H1 (cell line): ENCODE data around the gene CCDC138. TPM values are rescaled to one million over a fixed set of nuclear protein-coding genes. Genes with fewer than 3 reads are reported as not detected.

Experiments used
- CTCF ChIA-PET: fragments of 300-600 bp; sonication (Branson Sonifier 250); formaldehyde crosslinking; loops from one replicate; lab custom pipeline; 2021; ENCODE audit not compliant: partially characterized antibody; lab: Charles Lee
- POLR2A ChIA-PET: fragments of 300-600 bp; sonication (Branson Sonifier 250); formaldehyde crosslinking; loops from one replicate; lab custom pipeline; 2021; ENCODE audit warnings: inconsistent platforms; ENCODE audit not compliant: partially characterized antibody; lab: Charles Lee
- DNase-seq, 2 experiments: peaks; one replicate each; pipeline versions ENCODE4 v3.0.0 to v3.0.0-alpha.2; 2010 to 2022; ENCODE audit warnings: low spot score in 2 of 2, low read depth in 1 of 2, mixed read lengths in 1 of 2
- FAIRE-seq: peaks from 2 replicates; lab custom pipeline; 2011; peaks lifted over from hg19 to GRCh38; lab: Jason Lieb, UNC
- H2AFZ ChIP-seq: 2 replicates; pipeline ENCODE4 v1.8.1; 2012; ENCODE audit warnings: low read length, inconsistent platforms
- H2AK5ac ChIP-seq: 2 replicates; pipeline ENCODE4 v1.6.1; 2013; ENCODE audit warnings: low read depth, low read length
- H2BK120ac ChIP-seq: replicated peaks from 2 replicates; pipeline ENCODE3; 2013; ENCODE audit warnings: low read depth, low read length, inconsistent platforms
- H2BK12ac ChIP-seq: 2 replicates; pipeline ENCODE4 v1.6.1; 2013; ENCODE audit warnings: low read depth, low read length
- H2BK15ac ChIP-seq: 2 replicates; pipeline ENCODE4 v1.6.1; 2013; ENCODE audit warnings: low read length
- H2BK20ac ChIP-seq: 2 replicates; pipeline ENCODE4 v1.6.1; 2013; ENCODE audit warnings: low read length
- H2BK5ac ChIP-seq: 2 replicates; pipeline ENCODE4 v1.6.1; 2013; ENCODE audit warnings: low read depth, low read length
- H3K14ac ChIP-seq: 2 replicates; pipeline ENCODE4 v1.6.1; 2013; ENCODE audit warnings: inconsistent platforms; ENCODE audit not compliant: insufficient read length
- H3K18ac ChIP-seq: 2 replicates; pipeline ENCODE4 v1.6.1; 2013; ENCODE audit warnings: low read length; ENCODE audit errors: extremely low read depth
- H3K23ac ChIP-seq: 2 replicates; pipeline ENCODE4 v1.6.1; 2013; ENCODE audit warnings: inconsistent platforms; ENCODE audit not compliant: insufficient read length
- H3K23me2 ChIP-seq: 2 replicates; pipeline ENCODE4 v1.6.1; 2013; ENCODE audit warnings: low read depth, low read length
- H3K27ac ChIP-seq: 2 replicates; pipeline ENCODE4 v1.6.1; 2011; ENCODE audit warnings: low read depth, low read length, inconsistent platforms
- H3K27me3 ChIP-seq, 4 experiments: replicated peaks in 1 of 4; 1 replicate in 1 of 4; 2 replicates in 3 of 4; pipeline versions ENCODE4 v1.6.1 to v1.8.1; 2011 to 2013; ENCODE audit warnings: low read length in 3 of 4, mild to moderate bottlenecking in 3 of 4, inconsistent platforms in 2 of 4, mixed read lengths in 2 of 4, moderate library complexity in 1 of 4; ENCODE audit not compliant: control insufficient read depth in 3 of 4, insufficient read depth in 3 of 4; ENCODE audit errors: extremely low read depth in 1 of 4
- H3K36me3 ChIP-seq, 4 experiments: 2 replicates each; pipeline versions ENCODE4 v1.6.1 to v1.8.1; 2011 to 2013; ENCODE audit warnings: mild to moderate bottlenecking in 4 of 4, low read length in 3 of 4, moderate library complexity in 2 of 4, control low read depth in 1 of 4, inconsistent platforms in 1 of 4; ENCODE audit not compliant: insufficient read depth in 4 of 4, control insufficient read depth in 2 of 4
- H3K4ac ChIP-seq: replicated peaks from 2 replicates; pipeline ENCODE3; 2013; ENCODE audit warnings: low read length, low read depth, mixed read lengths, inconsistent platforms; ENCODE audit not compliant: insufficient read length
- H3K4me1 ChIP-seq, 4 experiments: replicated peaks in 1 of 4; 1 replicate in 1 of 4; 2 replicates in 3 of 4; pipeline versions ENCODE4 v1.6.1 to v1.8.1; 2011 to 2013; ENCODE audit warnings: low read length in 3 of 4, inconsistent platforms in 2 of 4, mixed read lengths in 1 of 4; ENCODE audit not compliant: insufficient read depth in 4 of 4, control insufficient read depth in 3 of 4
- H3K4me2 ChIP-seq, 2 experiments: 2 replicates each; pipeline versions ENCODE4 v1.6.1 to v1.8.1; 2011 to 2013; ENCODE audit warnings: low read depth in 2 of 2, low read length in 2 of 2, control low read depth in 1 of 2, inconsistent platforms in 1 of 2, mild to moderate bottlenecking in 1 of 2; ENCODE audit not compliant: insufficient read depth in 1 of 2
- H3K4me3 ChIP-seq, 4 experiments: fragments of 200-600, 300-600 bp in 1 of 4; sonication (generic), shearing (Covaris generic), sonication (Bioruptor Twin) in 1 of 4; 2 replicates each; pipeline versions ENCODE4 v1.5.1 to v1.8.1; 2011 to 2016; ENCODE audit warnings: low read length in 4 of 4, low read depth in 3 of 4, control low read depth in 2 of 4, inconsistent platforms in 2 of 4, mild to moderate bottlenecking in 2 of 4, mixed read lengths in 1 of 4, moderate library complexity in 1 of 4; ENCODE audit not compliant: insufficient read depth in 2 of 4; ENCODE audit errors: extremely low read depth in 1 of 4
- H3K56ac ChIP-seq: replicated peaks from 2 replicates; pipeline ENCODE3; 2013; ENCODE audit warnings: low read depth, mild to moderate bottlenecking, mixed read lengths, low read length, inconsistent platforms; ENCODE audit not compliant: insufficient read length
- H3K79me1 ChIP-seq: 2 replicates; pipeline ENCODE4 v1.6.1; 2013; ENCODE audit warnings: low read depth, low read length, control low read depth
- H3K79me2 ChIP-seq, 2 experiments: 2 replicates each; pipeline versions ENCODE4 v1.6.1 to v1.8.1; 2012 to 2013; ENCODE audit warnings: low read length in 2 of 2, mild to moderate bottlenecking in 2 of 2, inconsistent platforms in 1 of 2; ENCODE audit not compliant: insufficient read depth in 2 of 2, control insufficient read depth in 1 of 2
- H3K9ac ChIP-seq, 4 experiments: replicated peaks in 1 of 4; 1 replicate in 1 of 4; 2 replicates in 3 of 4; pipeline versions ENCODE4 v1.6.1 to v1.8.1; 2011 to 2013; ENCODE audit warnings: low read depth in 3 of 4, low read length in 3 of 4, control low read depth in 2 of 4, mild to moderate bottlenecking in 2 of 4, moderate library complexity in 2 of 4, inconsistent platforms in 1 of 4; ENCODE audit errors: extremely low read depth in 1 of 4
- H3K9me3 ChIP-seq, 2 experiments: 2 replicates each; pipeline versions ENCODE4 v1.6.1 to v1.8.1; 2012 to 2013; ENCODE audit warnings: mild to moderate bottlenecking in 2 of 2, moderate library complexity in 2 of 2, control low read depth in 1 of 2, inconsistent platforms in 1 of 2, low read depth in 1 of 2, low read length in 1 of 2, mixed read lengths in 1 of 2; ENCODE audit not compliant: insufficient read depth in 2 of 2
- H4K20me1 ChIP-seq, 2 experiments: replicated peaks in 1 of 2; 2 replicates each; pipeline versions ENCODE3 to v1.8.1; 2011 to 2013; ENCODE audit warnings: inconsistent platforms in 2 of 2, low read length in 2 of 2, mild to moderate bottlenecking in 1 of 2; ENCODE audit not compliant: insufficient read depth in 2 of 2, control insufficient read depth in 1 of 2
- H4K5ac ChIP-seq: 2 replicates; pipeline ENCODE4 v1.6.1; 2013; ENCODE audit warnings: low read length, low read depth, mixed read lengths, inconsistent platforms; ENCODE audit not compliant: insufficient read length
- H4K8ac ChIP-seq: 2 replicates; pipeline ENCODE4 v1.8.0; 2013; ENCODE audit warnings: mild to moderate bottlenecking, moderate library complexity, low read length, inconsistent platforms; ENCODE audit not compliant: insufficient read depth; ENCODE audit errors: extremely low read depth
- H4K91ac ChIP-seq: replicated peaks from 2 replicates; pipeline ENCODE3; 2013; ENCODE audit warnings: low read length, mixed read lengths, inconsistent platforms; ENCODE audit not compliant: insufficient read length
- WGBS, 2 experiments: shearing (Covaris generic) in 1 of 2; methylation state at CpG; one replicate each; pipeline versions ENCODE4 v1.1.6 to v1.1.7; 2013 to 2015; ENCODE audit warnings: low lambda C conversion rate in 2 of 2, mixed read lengths in 2 of 2, inconsistent platforms in 1 of 2, low coverage in 1 of 2, missing lambda C conversion rate in 1 of 2; ENCODE audit not compliant: insufficient replicate concordance in 2 of 2, insufficient coverage in 1 of 2, insufficient read length in 1 of 2; ENCODE audit errors: extremely low coverage in 1 of 2, missing lambda C conversion rate in 1 of 2; 5-methylcytosine and 5-hydroxymethylcytosine counted together
- polyA plus RNA-seq, 7 experiments: library from polyadenylated mRNA; depleted of rRNA in 3 of 7; stranded (reverse) in 5 of 7; unstranded in 2 of 7; fragments of >200 nt in 5 of 7; fragments of 200-250 nt in 2 of 7; gene quantifications; 1 replicate in 5 of 7; 2 replicates in 1 of 7; 4 replicates in 1 of 7; pipeline versions ENCODE4 v1.2.1 to v1.2.3, GENCODE V29; 2011 to 2013; ENCODE audit warnings: missing spikeins in 2 of 7, mixed read lengths in 2 of 7
- total RNA-seq: library from RNA; stranded (reverse); fragmentation: NEBNext Ultra II Directional; extraction: Animal tissue kit (Norgen Biotek cat#: 25700); gene quantifications from 2 replicates; pipeline ENCODE4 v1.2.1, GENCODE V29; 2021

Gene CCDC138
- total and polyA plus RNA-seq, 2 of the 8 experiments (the other 6 are each of a cell fraction or from before 2014, with no cell fraction given): 8.3 to 29.8 TPM

- H3K9me3 ChIP-seq: no peaks in the 10 kb centered on the region
- H3K18ac ChIP-seq: no peak overlapping the region
- CTCF ChIA-PET: no interaction called here
- no peak overlapping the region for H2BK5ac ChIP-seq
- peaks cover 0 to 3% (median 2%) of the 10 kb centered on the region in 4 experiments; a peak in 3 of 8 replicates for H3K36me3 ChIP-seq
- 81% methylated on average over 3 of the region's 3 CpGs; no CpG with 5 or more reads in 1 of the 2 experiments for WGBS, 2 experiments
- no peak overlapping the region for H3K4me2 ChIP-seq
- no peak overlapping the region for H2AFZ ChIP-seq
- H2BK12ac ChIP-seq: no peak overlapping the region
- no peaks in the 10 kb centered on the region for H3K79me2 ChIP-seq
- no peak overlapping the region for H2BK15ac ChIP-seq
- H3K27ac ChIP-seq: no peak overlapping the region
- H4K5ac ChIP-seq: no peak overlapping the region
- no peak overlapping the region for H3K23ac ChIP-seq
- no peak overlapping the region for H3K9ac ChIP-seq
- POLR2A ChIA-PET: no interaction called here
- FAIRE-seq (no peak), DNase-seq (no peak)
- H3K23me2 ChIP-seq: no peaks in the 10 kb centered on the region
- no peak overlapping the region for H3K14ac ChIP-seq
- H3K4me3 ChIP-seq: no peak overlapping the region
- H4K91ac ChIP-seq: no peak overlapping the region
- no peaks in the 10 kb centered on the region for H3K4me1 ChIP-seq
- H2BK20ac ChIP-seq: no peak overlapping the region
- no peak overlapping the region for H3K56ac ChIP-seq
- H4K8ac ChIP-seq: no peak overlapping the region
- H4K20me1 ChIP-seq: no peaks in the 10 kb centered on the region
- no peaks in the 10 kb centered on the region for H3K79me1 ChIP-seq
- no peaks in the 10 kb centered on the region for H3K27me3 ChIP-seq
- H2BK120ac ChIP-seq: no peak overlapping the region
- H3K4ac ChIP-seq: no peak overlapping the region
- H2AK5ac ChIP-seq: no peak overlapping the region
Measured at GRCh38 chr2:108825736-108826135, 39.2 kb downstream of the CCDC138 start.
